T-cell (primary cell): ENCODE data around the gene DCTN1. TPM values are rescaled to one million over a fixed set of nuclear protein-coding genes. Genes with fewer than 3 reads are reported as not detected.

Source experiments
- ATAC-seq, 4 experiments: fragments of 200-7000 bp in 3 of 4; fragments of 150-1000 bp in 1 of 4; cut with Tn5 transposase; replicated peaks in 1 of 4; 1 replicate in 3 of 4; 2 replicates in 1 of 4; pipeline ENCODE4 v1.10.0; 2021; ENCODE audit warnings: moderate library complexity in 3 of 4, mild to moderate bottlenecking in 2 of 4, moderate number of reproducible peaks in 1 of 4
- CTCF ChIA-PET, 2 donors: fragments of 300-600 bp; sonication (Branson Sonifier 250); formaldehyde crosslinking; loops; one replicate each; lab custom pipeline; 2022; ENCODE audit warnings: antibody characterized with exemption in 2 of 2; lab: Charles Lee
- POLR2A ChIA-PET, 2 donors: fragments of 300-600 bp; sonication (Branson Sonifier 250); formaldehyde crosslinking; loops; one replicate each; lab custom pipeline; 2022; ENCODE audit warnings: antibody characterized with exemption in 2 of 2; lab: Charles Lee
- DNase-seq, 35 experiments: peaks; one replicate each; pipeline versions ENCODE4 v3.0.0 to v3.0.0-alpha.2; 2013 to 2023
- H3K27ac ChIP-seq: one replicate; pipeline ENCODE4 v1.5.1; 2013; ENCODE audit warnings: low read length
- H3K27me3 ChIP-seq, 2 experiments: replicated peaks in 1 of 2; 1 replicate in 1 of 2; 2 replicates in 1 of 2; pipeline versions ENCODE4 v1.6.1 to v1.7.0; 2013; ENCODE audit warnings: low read length in 1 of 2, mixed read lengths in 1 of 2; ENCODE audit not compliant: control insufficient read depth in 2 of 2, insufficient read depth in 2 of 2; ENCODE audit errors: extremely low read depth in 1 of 2
- H3K36me3 ChIP-seq, 2 donors: 1 replicate in 1 of 2; 2 replicates in 1 of 2; pipeline versions ENCODE4 v1.6.1 to v1.7.0; 2013; ENCODE audit warnings: low read length in 1 of 2; ENCODE audit not compliant: control insufficient read depth in 2 of 2, insufficient read depth in 1 of 2; ENCODE audit errors: extremely low read depth in 1 of 2
- H3K4me1 ChIP-seq, 2 experiments: 1 replicate in 1 of 2; 2 replicates in 1 of 2; pipeline versions ENCODE4 v1.6.1 to v1.7.0; 2013; ENCODE audit warnings: low read length in 2 of 2, mixed read lengths in 1 of 2; ENCODE audit not compliant: insufficient read depth in 2 of 2, control insufficient read depth in 1 of 2; ENCODE audit errors: extremely low read depth in 1 of 2
- H3K4me3 ChIP-seq, 2 donors: 1 replicate in 1 of 2; 2 replicates in 1 of 2; pipeline versions ENCODE4 v1.5.1 to v1.7.0; 2013; ENCODE audit warnings: mild to moderate bottlenecking in 2 of 2, low read length in 1 of 2, moderate library complexity in 1 of 2; ENCODE audit not compliant: control insufficient read depth in 1 of 2; ENCODE audit errors: extremely low read depth in 1 of 2
- H3K9me3 ChIP-seq: 2 replicates; pipeline ENCODE4 v1.7.0; 2013
- H3K27ac Mint-ChIP-seq, 2 donors: one replicate each; pipeline ENCODE4 v1.8.0; 2020 to 2021; ENCODE audit warnings: mild to moderate bottlenecking in 2 of 2, mixed read lengths in 2 of 2
- H3K27me3 Mint-ChIP-seq, 2 donors: one replicate each; pipeline ENCODE4 v1.8.0; 2021 to 2022; ENCODE audit warnings: mixed read lengths in 2 of 2
- H3K36me3 Mint-ChIP-seq: one replicate; pipeline ENCODE4 v1.8.0; 2021; ENCODE audit warnings: mixed read lengths
- H3K4me1 Mint-ChIP-seq, 3 donors: one replicate each; pipeline ENCODE4 v1.8.0; 2020 to 2022; ENCODE audit warnings: mixed read lengths in 3 of 3, mild to moderate bottlenecking in 1 of 3
- H3K4me3 Mint-ChIP-seq, 3 donors: one replicate each; pipeline ENCODE4 v1.8.0; 2020 to 2022; ENCODE audit warnings: mild to moderate bottlenecking in 3 of 3, mixed read lengths in 3 of 3, moderate library complexity in 3 of 3
- H3K9me3 Mint-ChIP-seq, 3 donors: one replicate each; pipeline ENCODE4 v1.8.0; 2020 to 2022; ENCODE audit warnings: mixed read lengths in 3 of 3
- WGBS: methylation state at CpG from one replicate; pipeline ENCODE4 v1.1.5; 2013; ENCODE audit warnings: missing lambda C conversion rate; ENCODE audit not compliant: insufficient coverage; 5-methylcytosine and 5-hydroxymethylcytosine counted together
- total RNA-seq, 35 experiments: library from RNA in 6 of 35; stranded (reverse) in 6 of 35; fragments of 120-200 nt in 1 of 35; gene quantifications; one replicate each; pipeline versions ENCODE4 v1.2.1 to v1.2.4 and lab custom pipeline; 2013 to 2026

Gene DCTN1
- total RNA-seq, 5 donors from 2014 or later (not counting 1 experiment from before 2014, with no cell fraction given) = 81.9 to 124 (median 117) TPM

DNA sequence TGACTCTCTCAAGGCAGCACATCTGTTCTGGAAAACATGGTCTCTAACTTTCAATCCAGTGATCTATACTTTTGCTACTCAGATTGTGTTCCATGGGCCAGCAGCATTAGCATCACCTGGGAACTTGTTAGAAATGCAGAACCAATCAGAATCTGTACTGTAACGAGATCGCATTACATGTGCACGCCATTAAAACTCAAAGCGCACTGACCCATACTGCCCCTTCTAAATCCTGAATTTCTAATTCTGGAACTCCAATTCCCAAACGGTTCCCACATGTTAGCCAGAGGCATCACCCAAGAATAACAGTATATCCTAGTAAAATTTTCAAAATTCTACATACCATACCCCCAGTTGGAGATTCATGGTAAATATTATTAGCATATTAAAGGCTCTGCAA lies 10.5 kb upstream of the DCTN1 start:
- CTCF ChIA-PET = interaction anchor here (0.5 to 2.0 kb wide), 11 partner anchors 10 to 566 kb away, joined by 3 to 11 read pairs (median 4); partner anchors contain the start of genes MOB1A (in 1 of the 2) and STAMBP (in 1 of the 2)
- DNase-seq (no peak), ATAC-seq (no peak)
- peaks cover 0 to 7% of the 10 kb centered on the region in 2 donors for H3K27me3 Mint-ChIP-seq
- H3K4me3 ChIP-seq = peak overlapping the region in 1 of 2 donors; percentile 67
- H3K27ac ChIP-seq = no peak overlapping the region
- POLR2A ChIA-PET = interaction anchor here (0.6 to 0.9 kb wide), 2 partner anchors 179 to 212 kb away, joined by 6 to 9 read pairs; partner anchors contain the start of gene MOB1A (in 1 of the 2)
- H3K36me3 ChIP-seq = no peaks in the 10 kb centered on the region
- peak overlapping the region in 1 of 2 donors; percentile 8 for H3K27ac Mint-ChIP-seq
- no peaks in the 10 kb centered on the region for H3K9me3 Mint-ChIP-seq
- peaks cover 0 to 4% of the 10 kb centered on the region in 2 experiments for H3K27me3 ChIP-seq
- no peaks in the 10 kb centered on the region for H3K36me3 Mint-ChIP-seq
- H3K4me1 Mint-ChIP-seq = peaks cover 0 to 6% (median 4%) of the 10 kb centered on the region in 3 donors
- peaks cover 14 to 16% of the 10 kb centered on the region in 2 experiments for H3K4me1 ChIP-seq
- peak overlapping the region in 1 of 3 donors; percentile 97 for H3K4me3 Mint-ChIP-seq
- no peaks in the 10 kb centered on the region for H3K9me3 ChIP-seq
- 91% methylated on average over 4 of the region's 5 CpGs for WGBS

DNA sequence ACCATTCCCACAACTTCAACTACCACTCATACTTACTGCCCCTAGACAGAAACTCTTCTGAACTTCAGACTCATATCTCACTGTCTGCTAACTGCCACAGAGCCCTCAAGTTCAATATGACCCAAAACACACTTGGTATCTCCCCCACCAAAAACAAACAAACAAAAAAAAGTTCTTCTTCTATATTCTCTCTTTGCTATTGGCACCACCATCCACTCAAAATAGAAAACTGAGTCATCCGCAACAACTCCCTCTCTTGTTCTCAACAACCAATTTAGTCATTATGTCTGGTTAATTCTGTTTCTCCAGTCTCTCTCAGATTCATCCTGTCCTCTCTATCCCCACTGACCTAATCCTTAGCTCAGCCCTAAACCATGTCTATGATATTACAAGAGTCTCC lies 7.2 kb upstream of the DCTN1 start:
- Histone ChIP-seq H3K9me3 (no peaks in the 10 kb centered on the region), H3K36me3 (peaks cover 0 to 15% of the 10 kb centered on the region in 2 donors), H3K4me1 (peaks cover 13 to 16% of the 10 kb centered on the region in 2 experiments), H3K27me3 (no peaks in the 10 kb centered on the region), H3K4me3 (no peak overlapping the region), H3K27ac (no peak overlapping the region)
- no peak for ATAC-seq
- H3K4me1 Mint-ChIP-seq = peaks cover 9 to 13% (median 12%) of the 10 kb centered on the region in 3 donors
- ChIA-PET POLR2A (no interaction called here), CTCF (no interaction called here)
- H3K27me3 Mint-ChIP-seq = no peaks in the 10 kb centered on the region
- WGBS = 80% methylated on average over 1 of the region's 1 CpG
- no peak overlapping the region for H3K4me3 Mint-ChIP-seq
- H3K36me3 Mint-ChIP-seq = peaks cover 9% of the 10 kb centered on the region
- H3K27ac Mint-ChIP-seq = no peak overlapping the region
- no peaks in the 10 kb centered on the region for H3K9me3 Mint-ChIP-seq
- no peak for DNase-seq

DNA sequence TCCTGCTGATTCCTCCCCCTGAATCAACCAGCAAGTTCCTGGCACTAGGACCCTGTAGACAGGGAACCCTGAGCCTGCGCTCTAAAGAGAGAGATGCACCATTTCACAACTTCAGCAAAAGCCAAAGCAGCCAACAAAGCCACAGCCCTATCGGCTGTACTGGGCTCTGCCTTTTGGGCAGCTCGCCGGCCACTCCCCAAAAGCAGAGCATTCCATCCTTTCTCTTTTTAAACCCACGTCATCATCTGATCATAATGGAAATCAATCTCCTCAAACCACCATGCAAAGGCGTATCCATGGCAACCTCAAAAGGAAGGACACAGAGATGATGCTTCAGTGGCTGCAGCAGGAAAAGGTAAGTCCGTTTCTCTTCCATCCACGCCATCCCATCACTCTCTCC lies 5.3 kb upstream of the DCTN1 start:
- Histone ChIP-seq H3K9me3 (no peaks in the 10 kb centered on the region), H3K27ac (no peak overlapping the region), H3K4me3 (no peak overlapping the region), H3K4me1 (peaks cover 10% of the 10 kb centered on the region in 2 experiments), H3K27me3 (no peaks in the 10 kb centered on the region), H3K36me3 (peaks cover 0 to 15% of the 10 kb centered on the region in 2 donors)
- DNase-seq (no peak), ATAC-seq (no peak)
- peaks cover 16% of the 10 kb centered on the region for H3K36me3 Mint-ChIP-seq
- 89% methylated on average over 3 of the region's 8 CpGs for WGBS
- ChIA-PET CTCF (interaction anchor here in 1 of 2 donors (0.6 kb wide), 1 partner anchor 64 kb away, joined by 4 read pairs; no protein-coding TSS in a partner anchor), POLR2A (no interaction called here)
- no peak overlapping the region for H3K4me3 Mint-ChIP-seq
- H3K27me3 Mint-ChIP-seq = no peaks in the 10 kb centered on the region
- H3K27ac Mint-ChIP-seq = no peak overlapping the region
- no peaks in the 10 kb centered on the region for H3K9me3 Mint-ChIP-seq
- H3K4me1 Mint-ChIP-seq = peaks cover 24 to 25% (median 25%) of the 10 kb centered on the region in 3 donors

DNA sequence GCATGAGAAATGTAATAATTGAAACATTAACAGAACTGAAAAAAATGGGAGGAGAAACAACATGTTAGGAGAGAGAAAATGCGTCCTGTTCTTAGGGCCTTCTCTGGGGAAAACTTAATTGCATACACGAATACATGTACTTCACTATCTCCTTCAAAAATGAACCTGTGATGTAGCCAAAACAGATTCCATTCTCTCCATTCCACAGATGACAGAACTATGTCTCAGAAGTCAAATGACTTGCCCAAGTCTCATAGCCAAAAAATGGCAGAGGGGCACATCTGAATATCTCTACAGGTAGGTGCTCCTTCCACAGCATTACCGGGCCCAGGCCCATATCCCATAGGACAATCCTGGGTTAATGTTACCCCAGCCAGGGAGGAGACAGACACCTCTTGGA lies 3.9 kb upstream of the DCTN1 start:
- Histone ChIP-seq H3K9me3 (no peaks in the 10 kb centered on the region), H3K27me3 (no peaks in the 10 kb centered on the region), H3K36me3 (peaks cover 0 to 15% of the 10 kb centered on the region in 2 donors), H3K27ac (no peak overlapping the region), H3K4me3 (no peak overlapping the region), H3K4me1 (peaks cover 2 to 21% of the 10 kb centered on the region in 2 experiments)
- DNase-seq (no peak), ATAC-seq (no peak)
- Mint-ChIP-seq H3K4me1 (peaks cover 33 to 39% (median 39%) of the 10 kb centered on the region in 3 donors), H3K27me3 (no peaks in the 10 kb centered on the region), H3K9me3 (no peaks in the 10 kb centered on the region), H3K36me3 (peaks cover 16% of the 10 kb centered on the region), H3K4me3 (no peak overlapping the region), H3K27ac (no peak overlapping the region)
- CTCF ChIA-PET = no interaction called here
- 100% methylated on average over 1 of the region's 3 CpGs for WGBS
- POLR2A ChIA-PET = no interaction called here

DNA sequence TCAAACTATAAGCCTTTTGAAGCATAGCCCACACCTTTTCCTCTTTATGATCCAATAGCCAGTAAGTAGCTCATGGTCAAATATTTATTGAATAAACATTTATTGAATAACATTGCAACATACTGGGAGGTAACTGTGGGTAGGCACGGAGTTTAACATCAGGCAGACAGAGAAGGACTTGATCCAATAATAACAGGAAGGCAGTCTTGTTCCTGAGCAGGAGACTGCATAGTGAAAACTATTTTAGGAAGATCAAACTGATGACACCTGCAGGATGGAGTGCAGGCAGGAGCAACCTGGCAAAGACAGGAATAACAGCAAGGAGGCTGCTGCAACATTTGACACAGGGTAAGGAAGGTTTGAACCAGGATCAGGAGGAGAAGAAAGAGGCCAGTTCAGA lies 3.1 kb upstream of the DCTN1 start:
- 92% methylated on average over 1 of the region's 1 CpG for WGBS
- H3K27ac ChIP-seq = no peak overlapping the region
- H3K36me3 ChIP-seq = peaks cover 3 to 18% of the 10 kb centered on the region in 2 donors
- Mint-ChIP-seq H3K27me3 (no peaks in the 10 kb centered on the region), H3K27ac (no peak overlapping the region), H3K36me3 (peaks cover 22% of the 10 kb centered on the region), H3K4me3 (no peak overlapping the region), H3K4me1 (peaks cover 40 to 45% (median 45%) of the 10 kb centered on the region in 3 donors), H3K9me3 (no peaks in the 10 kb centered on the region)
- ChIA-PET CTCF (no interaction called here), POLR2A (no interaction called here)
- peaks cover 2 to 24% of the 10 kb centered on the region in 2 experiments for H3K4me1 ChIP-seq
- H3K4me3 ChIP-seq = no peak overlapping the region
- H3K27me3 ChIP-seq = no peaks in the 10 kb centered on the region
- DNase-seq (no peak), ATAC-seq (no peak)
- H3K9me3 ChIP-seq = no peaks in the 10 kb centered on the region

DNA sequence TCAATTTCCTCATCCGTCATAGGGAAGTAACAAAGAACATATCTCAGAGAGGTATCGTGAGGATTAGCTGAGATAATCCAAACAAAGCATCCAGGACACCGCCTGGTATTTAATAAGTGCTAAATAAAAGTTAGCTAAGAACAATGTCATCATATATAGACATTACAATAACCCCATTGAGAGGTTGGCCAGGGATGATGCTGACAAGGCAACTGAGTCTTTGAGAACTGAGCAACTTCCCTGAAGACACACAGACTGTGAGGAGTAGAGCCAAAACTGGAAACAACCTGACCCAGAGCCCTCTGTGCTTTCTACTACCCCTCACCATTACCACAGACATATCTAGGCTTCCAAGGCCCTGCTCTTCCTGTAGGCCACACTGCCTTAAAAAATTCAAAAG lies 1.6 kb upstream of the DCTN1 start:
- no peaks in the 10 kb centered on the region for H3K9me3 Mint-ChIP-seq
- H3K4me1 ChIP-seq = peaks cover 2 to 24% of the 10 kb centered on the region in 2 experiments
- H3K4me3 Mint-ChIP-seq = no peak overlapping the region
- H3K27ac Mint-ChIP-seq = no peak overlapping the region
- no peak overlapping the region for H3K4me3 ChIP-seq
- WGBS = no CpG with 5 or more reads among the region's 3 CpGs
- POLR2A ChIA-PET = interaction anchor here in 1 of 2 donors (0.7 kb wide), 1 partner anchor 115 kb away, joined by 9 read pairs; no protein-coding TSS in a partner anchor
- no peaks in the 10 kb centered on the region for H3K9me3 ChIP-seq
- no peaks in the 10 kb centered on the region for H3K27me3 ChIP-seq
- peaks cover 45 to 50% (median 47%) of the 10 kb centered on the region in 3 donors for H3K4me1 Mint-ChIP-seq
- H3K36me3 ChIP-seq = peaks cover 3 to 32% of the 10 kb centered on the region in 2 donors
- no peak for ATAC-seq
- no peak for DNase-seq
- no peaks in the 10 kb centered on the region for H3K27me3 Mint-ChIP-seq
- H3K27ac ChIP-seq = no peak overlapping the region
- CTCF ChIA-PET = interaction anchor here in 1 of 2 donors (1.1 kb wide), 1 partner anchor 10 kb away, joined by 3 read pairs; no protein-coding TSS in a partner anchor
- peaks cover 34% of the 10 kb centered on the region for H3K36me3 Mint-ChIP-seq
